HG02610 (cell line): ENCODE results near the gene WRAP53.
"Not testable (repeated sequence)": the region's sequence is repeated elsewhere in the genome, so short reads cannot be mapped to it uniquely, and the experiment has no call there.

Experiments
- ATAC-seq: cut with Tn5 transposase; IDR thresholded peaks from one replicate; pipeline ENCODE4 v1.9.1; 2021; ENCODE audit warnings: mild to moderate bottlenecking, moderate library complexity; ENCODE audit not compliant: unreplicated experiment

Gene WRAP53

DNA sequence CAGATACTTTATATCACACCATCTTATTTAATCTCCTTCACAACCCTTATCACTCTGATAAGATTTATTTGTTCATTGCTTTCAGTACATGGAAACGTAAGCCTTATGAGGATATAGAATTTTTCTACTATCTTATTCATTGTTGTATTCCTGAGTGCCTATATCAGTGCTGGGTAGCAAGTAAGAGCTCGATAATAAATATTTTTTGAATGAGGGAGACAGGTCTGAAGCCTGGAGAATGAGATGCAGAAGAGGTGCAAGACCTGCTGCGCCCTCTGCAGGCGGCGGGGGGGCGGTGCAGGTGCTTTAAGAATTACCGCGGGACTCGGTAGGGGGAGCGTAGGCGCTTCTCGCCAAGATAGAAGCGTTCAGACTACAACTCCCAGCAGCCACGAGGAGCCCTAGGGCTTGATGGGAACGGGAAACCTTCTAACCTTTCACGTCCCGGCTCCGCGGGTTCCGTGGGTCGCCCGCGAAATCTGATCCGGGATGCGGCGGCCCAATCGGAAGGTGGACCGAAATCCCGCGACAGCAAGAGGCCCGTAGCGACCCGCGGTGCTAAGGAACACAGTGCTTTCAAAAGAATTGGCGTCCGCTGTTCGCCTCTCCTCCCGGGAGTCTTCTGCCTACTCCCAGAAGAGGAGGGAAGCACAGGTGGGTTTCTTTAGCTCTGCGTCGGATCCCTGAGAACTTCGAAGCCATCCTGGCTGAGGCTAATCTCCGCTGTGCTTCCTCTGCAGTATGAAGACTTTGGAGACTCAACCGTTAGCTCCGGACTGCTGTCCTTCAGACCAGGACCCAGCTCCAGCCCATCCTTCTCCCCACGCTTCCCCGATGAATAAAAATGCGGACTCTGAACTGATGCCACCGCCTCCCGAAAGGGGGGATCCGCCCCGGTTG lies at the start of gene WRAP53:
Gene WRAP53, plus strand, starts transcription at position 570 of the 900 bp plus-strand sequence. Its CDS starts 172 bp downstream, at position 742.
- peak; percentile 74 for ATAC-seq

DNA sequence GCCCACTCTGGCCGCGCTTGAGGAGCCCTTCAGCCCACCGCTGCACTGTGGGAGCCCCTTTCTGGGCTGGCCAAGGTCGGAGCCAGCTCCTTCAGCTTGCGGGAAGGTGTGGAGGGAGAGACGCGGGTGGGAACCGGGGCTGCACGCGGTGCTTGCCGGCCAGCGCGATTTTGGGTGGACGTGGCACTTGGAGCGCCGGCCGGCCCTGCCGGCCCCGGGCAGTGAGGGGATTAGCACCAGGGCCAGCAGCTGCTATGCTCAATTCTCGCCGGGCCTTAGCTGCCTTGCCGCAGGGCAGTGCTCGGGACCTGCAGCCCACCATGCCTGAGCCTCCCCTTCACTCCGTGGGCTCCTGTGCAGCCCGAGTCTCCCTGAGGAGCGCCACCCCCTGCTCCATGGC lies 47.5 kb upstream of the WRAP53 start:
- no peak for ATAC-seq

DNA sequence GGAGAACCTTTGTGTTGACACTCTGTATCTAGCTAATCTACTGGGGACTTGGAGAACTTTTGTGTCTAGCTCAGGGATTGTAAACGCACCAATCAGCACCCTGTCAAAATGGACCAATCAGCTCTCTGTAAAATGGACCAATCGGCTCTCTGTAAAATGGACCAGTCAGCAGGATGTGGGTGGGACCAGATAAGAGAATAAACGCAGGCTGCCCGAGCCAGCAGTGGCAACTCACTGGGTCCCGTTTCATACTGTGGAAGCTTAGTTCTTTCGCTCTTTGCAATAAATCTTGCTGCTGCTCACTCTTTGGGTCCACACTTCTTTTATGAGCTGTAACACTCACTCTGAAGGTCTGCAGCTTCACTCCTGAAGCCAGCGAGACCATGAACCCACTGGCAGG lies 46.6 kb upstream of the WRAP53 start:
- ATAC-seq = not testable (repeated sequence)

DNA sequence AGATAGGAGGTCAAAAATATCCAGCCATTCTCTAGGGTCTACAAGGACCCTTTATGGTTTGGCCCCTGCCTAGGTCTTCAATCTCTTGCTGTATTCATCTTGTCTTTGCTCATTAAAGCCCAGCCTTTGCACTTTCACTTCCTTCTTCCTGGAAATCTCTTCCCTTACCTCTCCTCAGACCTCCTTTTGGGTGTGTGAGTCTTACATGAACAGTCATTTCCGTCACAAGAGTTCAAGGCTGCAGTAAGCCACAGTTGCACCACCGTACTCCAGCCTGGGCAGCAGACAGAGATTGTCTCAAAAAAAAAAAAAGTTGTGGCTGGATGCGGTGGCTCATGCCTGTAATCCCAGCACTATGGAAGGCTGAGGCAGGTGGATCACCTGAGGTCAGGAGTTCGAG lies 43.5 kb upstream of the WRAP53 start:
- no peak for ATAC-seq

DNA sequence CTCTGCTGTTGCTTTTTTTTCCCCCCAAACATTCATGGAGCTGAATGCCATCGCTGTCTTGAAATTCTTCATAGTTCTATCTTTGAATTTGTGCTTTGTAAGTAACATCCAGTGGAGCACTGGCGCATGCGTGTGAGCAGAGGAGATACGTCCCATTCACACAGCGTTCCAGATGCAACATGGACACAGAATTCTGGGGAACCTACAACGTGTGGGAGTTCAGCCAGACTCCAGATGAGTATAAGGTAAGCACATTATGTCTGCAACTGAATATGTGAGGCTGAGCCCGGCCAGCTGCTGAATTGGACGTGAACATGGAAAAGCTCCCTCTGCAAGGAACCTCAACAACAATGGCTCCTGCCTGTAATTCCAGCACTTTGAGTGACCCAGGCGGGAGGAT lies 41.8 kb upstream of the WRAP53 start:
- no peak for ATAC-seq

DNA sequence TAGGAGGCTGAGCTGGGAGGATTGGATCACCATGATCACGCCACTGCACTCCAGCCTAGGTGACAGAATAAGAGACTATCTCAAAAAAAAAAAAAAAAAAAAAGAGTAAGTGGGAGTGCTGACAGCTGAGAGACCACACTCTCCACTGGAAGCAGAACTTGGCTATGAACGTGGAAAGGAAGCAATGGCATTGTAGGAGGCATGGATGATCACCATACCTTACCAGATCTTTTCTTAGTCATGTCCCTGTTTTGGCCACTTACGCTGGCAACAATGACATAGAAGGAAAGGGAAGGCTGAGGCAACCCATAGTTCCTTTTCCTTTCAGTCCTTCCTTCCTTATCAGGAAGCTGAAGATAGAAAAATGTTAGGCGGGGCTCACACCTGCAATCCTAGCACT lies 41.3 kb upstream of the WRAP53 start:
- no peak for ATAC-seq

DNA sequence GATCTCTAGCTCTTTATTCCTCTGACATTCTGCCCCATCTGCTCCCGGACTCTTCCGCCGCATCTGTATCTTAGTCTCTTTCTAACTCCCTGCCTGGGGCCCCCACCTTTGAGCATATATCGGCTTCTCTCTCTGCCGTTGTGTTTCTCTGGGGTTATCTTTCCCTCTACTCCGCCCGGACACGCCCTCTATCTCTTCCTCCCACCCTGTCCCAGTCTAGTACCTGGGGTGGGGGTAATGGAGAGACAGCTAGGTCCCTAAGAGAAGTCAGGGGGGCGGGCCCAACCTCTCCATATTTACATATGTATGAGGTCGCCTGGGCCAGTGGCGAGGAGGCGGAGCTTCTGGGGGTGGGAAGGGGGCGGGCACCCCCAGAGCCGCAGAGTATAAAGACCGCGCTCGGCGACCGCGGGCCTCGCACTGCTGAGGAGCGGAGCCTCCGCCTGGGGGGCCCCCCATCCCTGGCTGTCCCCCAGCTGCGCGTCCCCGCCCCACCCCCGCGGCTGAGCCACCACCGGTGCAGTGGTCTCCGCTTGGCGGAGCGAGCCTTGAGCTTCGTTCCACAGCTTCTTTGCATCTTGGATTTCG lies 37.7 kb upstream of the WRAP53 start, which contains the start of gene ATP1B2:
Gene ATP1B2, plus strand, starts transcription at position 418 of the 588 bp plus-strand sequence. CDS start 593 bp downstream, outside the sequence.
- ATAC-seq = peak; percentile 49

DNA sequence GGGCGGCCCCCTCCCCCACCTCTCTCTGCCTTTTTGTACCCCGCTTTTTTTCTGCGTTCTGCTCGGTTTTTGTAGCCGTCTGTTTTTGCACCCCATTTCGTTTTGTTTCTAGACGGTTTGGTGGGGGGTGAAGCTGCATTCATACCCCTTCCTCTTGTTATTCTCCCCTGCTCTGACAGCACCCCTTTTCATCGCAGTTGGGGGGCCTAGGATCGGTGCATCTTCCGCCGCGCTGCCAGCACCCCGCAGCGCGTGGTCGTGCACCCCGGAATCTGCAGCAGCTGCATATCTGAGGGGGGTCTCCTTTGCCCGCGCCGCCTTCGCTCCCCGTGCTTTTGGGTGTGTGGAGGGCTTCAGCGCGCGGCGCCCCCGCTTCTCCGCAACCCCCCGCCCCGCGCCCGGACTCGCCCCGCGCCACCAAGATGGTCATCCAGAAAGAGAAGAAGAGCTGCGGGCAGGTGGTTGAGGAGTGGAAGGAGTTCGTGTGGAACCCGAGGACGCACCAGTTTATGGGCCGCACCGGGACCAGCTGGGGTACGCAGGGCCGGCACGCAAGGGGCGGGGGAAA lies 37.1 kb upstream of the WRAP53 start:
- ATAC-seq = no peak

DNA sequence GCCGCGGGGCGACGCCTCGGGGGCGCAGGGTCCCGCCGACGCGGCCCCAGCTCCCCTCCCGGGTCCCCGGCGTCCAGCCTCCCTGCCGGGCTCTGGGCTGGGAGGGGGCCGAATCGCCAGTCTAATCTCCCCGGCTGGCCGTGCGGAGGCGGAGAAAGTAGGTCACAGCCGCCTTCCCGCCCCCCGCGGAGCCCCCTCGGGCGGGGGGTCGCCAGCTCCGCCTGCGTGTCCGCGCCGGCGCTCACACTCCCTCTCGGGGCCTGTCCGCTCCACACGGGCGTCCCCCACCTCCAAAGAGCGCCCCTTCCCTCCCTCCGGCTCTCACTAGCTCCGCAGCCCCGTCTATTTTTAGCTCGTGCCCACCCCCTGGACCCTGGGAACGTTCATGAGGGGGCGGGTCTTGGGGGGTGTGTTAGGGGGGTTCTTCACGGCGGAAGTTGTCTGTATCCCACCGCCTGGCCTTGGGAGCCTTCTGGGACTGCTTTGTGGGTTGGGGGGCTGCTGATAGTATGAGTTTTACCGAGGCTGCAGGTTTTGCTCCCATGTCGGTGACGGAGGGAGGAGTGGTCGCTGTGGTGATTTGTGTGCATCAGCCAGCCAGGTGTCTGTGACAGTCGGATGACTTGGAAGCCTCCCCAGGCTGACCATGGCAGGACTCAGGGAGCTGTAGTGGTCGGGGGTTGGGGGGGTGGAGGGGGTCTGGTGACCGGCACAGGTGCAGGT lies 36.5 kb upstream of the WRAP53 start:
- no peak for ATAC-seq

DNA sequence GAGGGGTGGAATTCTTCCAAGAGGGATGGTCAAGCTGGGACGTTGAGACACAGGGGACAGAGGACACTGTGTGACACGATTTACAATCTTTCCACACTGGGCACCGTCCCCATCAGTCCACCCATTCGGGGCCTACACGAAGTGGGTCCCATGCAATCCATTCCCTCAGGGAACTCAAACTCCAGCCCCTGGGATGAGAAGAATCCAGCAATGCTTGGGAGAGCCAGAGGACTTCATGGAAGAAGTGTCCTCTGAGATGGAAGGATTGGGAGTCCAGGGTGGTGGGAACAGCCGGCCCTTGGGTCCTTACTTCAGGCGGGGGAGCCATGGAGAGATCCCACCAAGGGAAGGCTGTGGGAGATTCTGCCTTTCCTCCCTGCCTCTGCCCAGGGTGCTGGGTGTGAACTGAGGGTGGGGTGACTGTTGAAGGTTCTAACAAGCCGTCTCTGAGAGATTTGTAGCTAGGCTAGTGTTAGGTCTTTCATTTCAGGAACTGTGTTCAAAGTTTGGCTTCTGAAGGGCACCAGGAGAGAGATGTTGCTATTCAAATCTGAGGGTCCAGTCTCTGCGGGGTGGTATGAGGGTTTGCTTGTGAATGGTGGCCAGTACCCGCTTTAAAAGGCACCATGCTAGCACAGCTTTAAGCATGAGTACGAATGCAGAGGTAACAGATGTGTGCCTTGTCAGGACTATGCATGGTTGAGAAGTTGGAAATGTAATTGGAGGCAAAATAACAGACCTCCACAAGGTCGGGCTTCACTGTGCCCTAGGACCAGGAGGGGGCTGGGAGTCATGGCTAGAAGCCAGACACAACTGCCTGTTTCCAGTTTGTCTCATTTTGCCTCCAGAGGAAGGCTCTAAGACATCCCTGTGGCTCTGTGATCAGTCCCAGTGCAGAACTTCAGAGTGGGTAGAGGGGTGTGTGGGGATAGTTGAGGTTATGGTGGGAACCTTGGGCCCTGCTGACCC lies 35.6 kb upstream of the WRAP53 start:
- no peak for ATAC-seq

DNA sequence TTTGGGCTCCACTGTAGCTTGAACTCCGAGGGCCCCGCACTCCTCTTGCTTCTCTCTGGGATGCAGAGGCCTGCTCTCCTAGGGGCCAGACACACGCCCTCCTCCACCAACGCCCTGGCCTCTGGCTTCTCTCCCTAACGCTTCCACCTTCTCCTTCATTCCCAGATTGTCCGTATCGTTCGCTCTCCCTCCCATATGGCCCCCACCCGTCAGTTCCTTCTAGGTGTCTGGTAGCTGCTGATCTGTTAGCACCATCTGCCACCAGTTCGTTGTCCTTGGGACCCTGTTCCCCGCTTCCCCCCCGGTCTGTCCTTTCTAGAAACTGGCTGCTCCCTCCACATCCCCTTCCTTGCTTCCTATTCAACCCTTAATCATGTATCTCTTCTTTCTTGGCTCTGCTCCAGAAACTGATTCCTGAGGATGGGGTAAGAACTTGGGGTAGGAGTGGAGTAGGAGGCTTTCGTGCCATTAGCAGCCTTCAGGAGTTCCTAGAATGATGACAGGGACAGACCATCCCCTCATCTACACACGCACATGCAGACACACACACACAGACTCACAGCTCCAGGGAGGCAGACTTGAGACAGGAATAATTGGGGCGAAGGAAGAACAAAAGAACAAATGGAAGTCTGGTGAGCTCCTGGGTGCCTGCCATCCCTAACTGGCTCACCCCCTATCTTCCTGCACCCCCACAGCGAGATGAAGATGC lies 33.3 kb upstream of the WRAP53 start:
- ATAC-seq = no peak

DNA sequence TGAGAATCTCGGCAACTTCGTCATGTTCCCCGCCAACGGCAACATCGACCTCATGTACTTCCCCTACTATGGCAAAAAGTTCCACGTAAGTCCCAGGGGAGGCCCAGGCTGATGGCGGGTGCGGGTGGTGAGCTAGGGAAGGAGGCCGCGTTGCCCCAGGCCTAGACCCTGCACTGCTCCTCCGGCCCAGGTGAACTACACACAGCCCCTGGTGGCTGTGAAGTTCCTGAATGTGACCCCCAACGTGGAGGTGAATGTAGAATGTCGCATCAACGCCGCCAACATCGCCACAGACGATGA lies 32.8 kb upstream of the WRAP53 start:
- ATAC-seq = no peak

DNA sequence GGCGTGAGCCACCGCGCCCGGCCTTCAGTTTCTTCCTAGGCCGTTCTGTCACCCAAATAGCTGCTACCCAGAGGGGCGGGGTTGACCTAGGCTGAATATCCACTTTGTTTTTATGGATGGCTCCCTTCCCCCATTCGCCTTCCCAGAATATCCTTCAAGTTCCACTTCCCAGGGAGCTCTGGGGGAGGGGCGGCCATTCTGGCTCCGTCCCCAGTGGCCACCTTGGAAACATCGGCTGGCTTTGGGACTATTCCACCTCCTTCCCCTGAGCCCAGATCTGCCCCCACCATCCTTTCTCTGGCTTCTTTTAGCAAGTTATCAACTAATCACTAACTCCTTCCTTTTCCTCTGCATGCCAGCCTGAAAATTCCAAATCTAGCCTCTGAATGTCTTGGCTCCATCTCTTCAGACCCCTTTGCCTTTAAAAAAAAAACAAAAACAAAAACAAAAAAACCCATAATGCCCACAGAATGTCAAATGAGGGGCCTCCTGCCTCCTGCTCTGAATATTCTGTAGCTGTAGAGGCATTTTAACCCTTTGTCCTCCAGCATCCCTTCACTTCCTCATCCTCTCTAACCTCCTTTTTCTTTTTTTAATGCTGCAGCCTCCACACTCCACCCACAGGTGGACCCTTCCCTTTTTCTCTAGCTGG lies 31.2 kb upstream of the WRAP53 start:
- no peak for ATAC-seq

DNA sequence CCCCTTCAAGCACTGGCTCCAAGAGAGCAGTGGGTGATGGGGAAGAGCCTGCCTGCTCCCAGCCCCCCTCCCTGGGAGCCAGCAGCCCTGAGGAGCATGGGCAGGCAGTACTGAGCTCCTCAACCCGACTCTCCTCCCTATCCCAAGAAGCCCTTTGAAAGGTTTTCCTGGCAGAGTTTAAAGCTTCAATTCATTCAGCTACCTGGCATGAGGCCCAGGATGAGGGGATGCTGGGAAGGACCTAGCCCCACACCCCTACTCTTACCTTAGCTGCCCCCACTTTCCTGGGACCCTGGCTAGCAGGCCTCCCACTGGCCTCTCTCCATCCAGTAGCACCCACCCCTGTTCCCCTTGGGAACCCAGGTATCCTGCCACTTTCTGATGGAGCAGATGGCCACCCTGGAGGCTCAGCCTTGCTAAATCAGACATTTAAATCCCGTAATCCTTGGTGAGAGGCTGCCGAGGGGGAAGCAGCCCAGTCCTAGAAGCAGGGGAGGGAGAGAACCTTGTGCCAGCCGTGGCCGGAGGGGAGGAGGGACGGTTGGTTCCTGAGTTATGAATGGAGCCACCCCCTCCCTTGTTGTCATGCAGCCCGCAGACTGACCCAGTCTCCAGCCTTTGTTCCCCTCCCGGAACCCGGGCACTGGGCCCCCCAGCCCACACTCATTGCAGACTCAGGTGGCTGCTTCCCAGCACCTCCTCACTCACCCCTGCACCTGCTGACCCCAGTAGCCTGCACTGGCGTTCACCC lies 20.4 kb upstream of the WRAP53 start:
- no peak for ATAC-seq

DNA sequence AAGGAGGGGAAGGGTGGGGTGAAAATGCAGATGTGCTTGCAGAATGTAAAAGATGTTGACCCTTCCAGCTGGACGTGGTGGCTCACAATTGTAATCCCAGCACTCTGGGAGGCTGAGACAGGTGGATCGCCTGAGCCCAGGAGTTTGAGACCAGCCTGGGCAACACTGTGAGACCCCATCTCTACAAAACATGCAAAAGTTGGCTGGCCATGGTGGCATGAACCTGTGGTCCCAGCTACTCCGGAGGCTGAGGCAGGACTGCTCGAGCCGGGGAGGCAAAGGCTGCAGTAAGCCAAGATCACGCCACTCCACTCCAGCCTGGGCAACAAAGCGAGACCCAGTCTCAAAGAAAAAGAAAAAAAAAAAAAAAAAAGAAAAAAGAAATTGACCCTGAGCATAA lies 19.8 kb upstream of the WRAP53 start:
- no peak for ATAC-seq

DNA sequence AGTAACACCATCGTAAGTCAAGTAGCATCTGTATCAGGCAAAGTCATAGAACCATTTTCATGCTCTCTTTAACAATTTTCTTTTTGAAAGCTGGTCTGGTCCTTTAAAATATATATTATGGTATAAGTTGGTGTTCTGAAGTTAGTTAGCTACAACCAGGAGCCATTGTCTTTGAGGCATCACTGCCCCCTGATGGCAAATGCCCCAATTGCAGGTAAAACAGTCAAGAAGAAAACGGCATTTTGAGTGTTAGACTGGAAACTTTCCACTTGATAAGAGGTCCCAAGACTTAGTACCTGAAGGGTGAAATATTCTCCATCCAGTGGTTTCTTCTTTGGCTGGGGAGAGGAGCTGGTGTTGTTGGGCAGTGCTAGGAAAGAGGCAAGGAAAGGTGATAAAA lies 15.0 kb upstream of the WRAP53 start:
- no peak for ATAC-seq

DNA sequence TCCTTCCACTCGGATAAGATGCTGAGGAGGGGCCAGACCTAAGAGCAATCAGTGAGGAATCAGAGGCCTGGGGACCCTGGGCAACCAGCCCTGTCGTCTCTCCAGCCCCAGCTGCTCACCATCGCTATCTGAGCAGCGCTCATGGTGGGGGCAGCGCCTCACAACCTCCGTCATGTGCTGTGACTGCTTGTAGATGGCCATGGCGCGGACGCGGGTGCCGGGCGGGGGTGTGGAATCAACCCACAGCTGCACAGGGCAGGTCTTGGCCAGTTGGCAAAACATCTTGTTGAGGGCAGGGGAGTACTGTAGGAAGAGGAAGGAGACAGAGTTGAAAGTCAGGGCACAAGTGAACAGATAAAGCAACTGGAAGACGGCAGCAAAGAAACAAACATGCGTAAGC lies 13.3 kb upstream of the WRAP53 start:
- ATAC-seq = no peak

DNA sequence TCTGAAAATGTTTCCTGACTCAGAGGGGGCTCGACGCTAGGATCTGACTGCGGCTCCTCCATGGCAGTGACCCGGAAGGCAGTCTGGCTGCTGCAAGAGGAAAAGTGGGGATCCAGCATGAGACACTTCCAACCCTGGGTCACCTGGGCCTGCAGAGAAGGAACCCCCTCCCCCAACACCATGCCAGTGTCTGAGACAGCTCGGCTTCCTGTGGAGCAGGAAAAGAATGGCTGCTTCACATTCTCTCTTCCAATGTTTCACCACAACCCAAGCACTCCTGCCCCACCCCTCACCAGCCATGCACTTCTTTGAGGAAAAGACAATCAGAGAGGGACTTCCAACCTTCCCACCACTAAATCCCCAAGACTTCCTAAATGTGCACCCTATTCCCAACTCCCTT lies 11.7 kb upstream of the WRAP53 start:
- no peak for ATAC-seq
